Activated CD4-positive, alpha-beta T cell treated with anti-CD3 and anti-CD28 coated beads, Interleukin-2, Interleukin-4, amounts not matched to agents 100 ng/mL and 50 ng/mL, durations not matched to agents 16 hours and 8 hours (primary cell): ENCODE measurements around the gene PTPN12.
"Not testable (repeated sequence)": the region's sequence is repeated elsewhere in the genome, so short reads cannot be mapped to it uniquely, and the experiment has no call there.

ENCODE experiments used
- DNase-seq: peaks from one replicate; pipeline ENCODE4 v3.0.0-alpha.2; 2020; ENCODE audit warnings: low spot score

PTPN12 gene

DNA sequence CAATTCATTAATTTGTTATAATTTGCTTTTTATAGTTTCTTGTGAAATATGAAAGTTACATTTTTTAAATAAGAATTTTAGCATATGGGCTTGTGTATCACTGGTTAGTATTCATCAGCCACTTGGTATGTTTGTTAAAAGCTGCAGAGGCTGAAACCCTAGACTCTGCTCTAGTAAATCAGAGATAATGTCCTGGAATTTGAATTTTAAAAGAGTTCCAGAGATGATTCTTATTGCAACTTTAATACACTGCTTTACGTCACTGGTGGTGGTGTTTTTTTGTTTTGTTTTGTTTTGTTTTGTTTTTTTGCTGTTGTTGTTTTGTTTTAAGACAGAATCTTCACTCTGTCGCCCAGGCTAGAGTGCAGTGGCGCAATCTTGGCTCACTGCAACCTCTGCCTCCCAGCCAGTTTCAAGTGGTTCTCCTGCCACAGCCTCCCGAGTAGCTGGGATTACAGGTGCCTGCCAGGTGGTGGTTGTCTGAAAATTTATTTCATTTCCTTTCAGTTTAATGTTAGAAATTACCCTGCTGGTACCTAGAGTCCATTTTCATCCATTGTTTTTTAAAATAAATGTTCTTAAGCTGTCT, 43.8 kb downstream of the PTPN12 start:
- no peak for DNase-seq

DNA sequence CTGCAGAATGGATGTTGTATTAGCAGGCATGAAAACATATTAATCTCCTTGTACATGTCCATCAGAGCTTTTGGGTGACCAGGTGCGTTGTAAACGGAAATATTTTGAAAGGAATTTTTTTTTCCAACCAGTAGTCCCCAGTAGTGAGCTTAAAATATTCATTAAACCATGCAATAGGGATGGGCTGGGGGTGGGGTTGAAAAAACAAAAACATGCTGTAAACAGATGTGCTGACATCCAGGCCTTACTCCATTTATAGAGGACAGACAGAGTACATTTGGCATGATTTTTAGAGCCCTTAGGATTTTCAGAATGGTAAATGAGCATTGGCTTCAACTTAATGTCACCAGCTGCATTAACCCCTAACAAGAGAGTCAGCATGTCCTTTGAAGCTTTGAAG, 50.2 kb downstream of the PTPN12 start:
- no peak for DNase-seq

DNA sequence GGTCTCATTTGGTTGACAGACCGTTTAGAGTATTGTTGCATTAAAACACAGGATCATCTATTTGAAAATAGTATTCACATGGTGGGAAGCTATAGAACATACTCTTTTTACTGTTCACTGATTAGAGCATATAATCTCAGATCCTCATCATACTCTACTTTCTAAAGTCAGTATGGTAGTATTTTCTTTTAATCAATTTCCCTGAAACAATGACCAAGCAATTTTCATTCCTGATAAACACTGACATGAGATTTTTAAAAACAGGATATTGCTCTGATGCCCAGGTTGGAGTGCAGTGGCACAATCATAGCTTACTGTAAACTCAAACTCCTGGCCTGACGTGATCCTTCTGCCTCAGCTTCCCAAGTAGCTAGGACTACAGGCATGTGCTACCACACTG, 63.9 kb downstream of the PTPN12 start:
- no peak for DNase-seq

DNA sequence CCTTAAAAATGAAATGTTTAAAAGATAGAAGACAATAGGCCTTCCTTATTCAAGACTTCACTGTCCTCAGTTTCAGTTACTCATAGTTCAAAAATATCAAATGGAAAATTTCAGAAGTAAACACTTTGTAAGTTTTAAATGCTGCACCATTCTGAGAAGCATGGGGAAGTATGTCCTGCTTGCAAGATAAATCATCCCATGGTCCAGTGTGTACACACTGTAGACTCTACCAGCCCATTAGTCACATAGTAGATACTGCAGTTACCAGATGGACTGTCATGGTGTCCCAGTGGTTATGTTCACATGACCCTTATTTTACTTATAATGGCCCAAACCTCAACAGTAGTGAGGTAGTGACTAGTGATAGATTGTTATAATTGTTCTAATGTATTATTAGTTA, 69.5 kb downstream of the PTPN12 start:
- no peak for DNase-seq

DNA sequence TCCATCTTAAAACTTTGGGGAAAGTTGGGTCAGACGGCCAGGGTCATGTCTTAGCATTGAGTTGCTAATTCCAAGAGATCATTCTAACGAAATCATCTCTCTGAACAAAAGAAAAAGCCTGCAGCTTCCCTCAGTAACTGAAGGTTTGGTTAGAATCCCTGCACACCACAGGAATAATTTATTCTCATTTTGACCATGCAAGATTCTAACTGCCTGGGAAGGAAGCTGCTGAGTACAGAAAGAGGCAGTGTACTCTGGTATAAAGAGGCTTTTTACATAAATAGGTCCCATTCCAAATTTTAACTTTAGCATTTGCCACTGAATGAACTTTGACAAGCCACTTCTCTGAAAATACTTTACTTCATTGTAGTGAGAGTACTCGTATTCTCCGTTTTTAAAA, 82.2 kb downstream of the PTPN12 start:
- no peak for DNase-seq

DNA sequence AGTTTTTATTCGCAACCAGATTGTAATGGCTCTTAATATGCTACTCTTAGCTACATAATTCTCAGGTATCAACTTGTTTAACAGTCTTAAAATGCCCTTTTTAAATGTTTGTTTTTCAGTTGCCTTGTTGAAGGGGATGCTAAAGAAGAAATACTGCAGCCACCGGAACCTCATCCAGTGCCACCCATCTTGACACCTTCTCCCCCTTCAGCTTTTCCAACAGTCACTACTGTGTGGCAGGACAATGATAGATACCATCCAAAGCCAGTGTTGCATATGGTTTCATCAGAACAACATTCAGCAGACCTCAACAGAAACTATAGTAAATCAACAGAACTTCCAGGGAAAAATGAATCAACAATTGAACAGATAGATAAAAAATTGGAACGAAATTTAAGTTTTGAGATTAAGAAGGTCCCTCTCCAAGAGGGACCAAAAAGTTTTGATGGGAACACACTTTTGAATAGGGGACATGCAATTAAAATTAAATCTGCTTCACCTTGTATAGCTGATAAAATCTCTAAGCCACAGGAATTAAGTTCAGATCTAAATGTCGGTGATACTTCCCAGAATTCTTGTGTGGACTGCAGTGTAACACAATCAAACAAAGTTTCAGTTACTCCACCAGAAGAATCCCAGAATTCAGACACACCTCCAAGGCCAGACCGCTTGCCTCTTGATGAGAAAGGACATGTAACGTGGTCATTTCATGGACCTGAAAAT, 89.7 kb downstream of the PTPN12 start:
- DNase-seq, result no peak

DNA sequence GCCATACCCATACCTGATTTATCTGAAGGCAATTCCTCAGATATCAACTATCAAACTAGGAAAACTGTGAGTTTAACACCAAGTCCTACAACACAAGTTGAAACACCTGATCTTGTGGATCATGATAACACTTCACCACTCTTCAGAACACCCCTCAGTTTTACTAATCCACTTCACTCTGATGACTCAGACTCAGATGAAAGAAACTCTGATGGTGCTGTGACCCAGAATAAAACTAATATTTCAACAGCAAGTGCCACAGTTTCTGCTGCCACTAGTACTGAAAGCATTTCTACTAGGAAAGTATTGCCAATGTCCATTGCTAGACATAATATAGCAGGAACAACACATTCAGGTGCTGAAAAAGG, 90.2 kb downstream of the PTPN12 start:
- DNase-seq, result peak; percentile 26

DNA sequence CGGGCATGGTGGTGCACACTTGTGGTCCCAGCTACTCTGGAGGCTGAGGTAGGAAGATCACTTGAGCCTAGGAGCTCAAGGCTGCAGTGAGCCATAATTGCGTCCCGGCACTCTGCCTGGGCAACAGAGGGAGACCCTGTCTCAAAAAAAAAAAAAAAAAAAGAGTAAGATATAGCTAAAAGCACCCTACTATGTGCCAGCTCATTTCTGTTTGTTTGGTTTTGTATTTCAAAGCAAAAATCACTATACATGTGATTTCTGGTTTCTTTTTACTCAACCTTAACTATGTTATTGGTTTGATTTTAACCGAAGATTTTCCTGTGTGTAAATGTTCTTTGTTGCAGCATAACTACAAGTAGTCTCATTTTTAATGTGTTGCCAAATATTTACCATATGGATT, 92.7 kb downstream of the PTPN12 start:
- DNase-seq, result no peak

DNA sequence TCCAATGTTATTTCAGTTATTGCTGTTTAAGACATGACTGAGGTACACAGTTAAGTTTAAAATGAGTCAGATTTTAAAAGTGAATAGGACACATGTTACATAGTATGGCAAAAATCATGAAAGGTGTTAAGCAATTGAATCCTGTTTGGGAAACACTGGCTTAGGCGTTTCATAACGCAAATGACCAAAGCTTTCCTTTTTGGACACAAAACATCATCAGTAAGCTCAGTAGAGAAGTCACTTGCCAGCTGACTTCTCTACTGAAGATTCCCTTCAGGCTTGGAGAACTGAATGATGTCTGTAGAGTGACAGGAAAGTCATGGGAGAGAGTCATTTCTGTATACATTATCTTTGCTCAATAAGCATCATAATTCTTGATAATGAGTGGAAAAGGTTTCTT, 94.7 kb downstream of the PTPN12 start:
- no peak for DNase-seq

DNA sequence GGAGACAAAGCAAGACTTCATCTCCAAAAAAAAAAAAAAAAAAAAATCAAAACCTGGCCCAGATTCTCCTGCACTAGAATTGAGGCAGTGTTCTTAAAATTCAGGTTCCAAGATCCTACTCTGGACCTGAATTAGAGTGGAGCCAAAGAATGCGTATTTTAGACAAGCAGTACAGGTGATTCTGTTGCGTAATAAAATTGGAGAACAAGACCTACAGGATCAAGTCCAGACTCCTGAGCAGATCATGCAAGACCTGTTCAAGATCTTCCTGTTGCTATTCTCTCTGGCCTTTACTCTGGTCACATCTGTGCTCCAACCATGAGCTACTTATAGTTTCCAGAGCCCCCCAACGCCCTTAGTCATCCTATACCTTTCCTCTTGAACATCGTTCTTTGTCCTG, 107.7 kb downstream of the PTPN12 start:
- DNase-seq, result no peak

DNA sequence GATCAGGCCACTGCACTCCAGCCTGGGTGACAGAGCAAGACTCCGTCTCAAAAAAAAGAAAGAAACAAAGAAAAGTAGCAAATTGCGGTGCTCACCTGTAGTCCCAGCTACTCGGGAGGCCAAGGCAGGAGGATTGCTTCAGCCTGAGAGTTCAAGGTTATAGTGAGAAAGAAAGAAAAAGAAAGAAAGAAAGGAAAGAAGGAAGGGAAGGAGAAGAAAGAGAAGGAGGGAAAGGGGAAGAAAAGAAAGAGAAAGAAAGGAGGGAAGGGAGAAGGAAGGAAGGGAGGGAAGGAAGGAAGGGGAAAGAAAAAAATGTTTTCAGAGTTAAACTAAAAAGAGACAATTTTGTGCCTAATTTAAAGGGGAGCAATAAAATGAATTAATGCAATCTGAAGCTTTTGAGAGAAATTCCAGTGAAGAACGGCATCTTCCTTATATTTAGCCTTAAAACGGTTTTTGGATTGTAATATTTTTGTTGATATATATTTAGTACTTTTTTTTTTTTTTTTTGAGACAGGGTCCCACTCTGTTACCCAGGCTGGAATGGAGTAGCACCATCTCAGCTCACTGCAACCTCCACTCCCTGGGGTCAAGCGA, 111.7 kb downstream of the PTPN12 start:
- DNase-seq, result no peak

DNA sequence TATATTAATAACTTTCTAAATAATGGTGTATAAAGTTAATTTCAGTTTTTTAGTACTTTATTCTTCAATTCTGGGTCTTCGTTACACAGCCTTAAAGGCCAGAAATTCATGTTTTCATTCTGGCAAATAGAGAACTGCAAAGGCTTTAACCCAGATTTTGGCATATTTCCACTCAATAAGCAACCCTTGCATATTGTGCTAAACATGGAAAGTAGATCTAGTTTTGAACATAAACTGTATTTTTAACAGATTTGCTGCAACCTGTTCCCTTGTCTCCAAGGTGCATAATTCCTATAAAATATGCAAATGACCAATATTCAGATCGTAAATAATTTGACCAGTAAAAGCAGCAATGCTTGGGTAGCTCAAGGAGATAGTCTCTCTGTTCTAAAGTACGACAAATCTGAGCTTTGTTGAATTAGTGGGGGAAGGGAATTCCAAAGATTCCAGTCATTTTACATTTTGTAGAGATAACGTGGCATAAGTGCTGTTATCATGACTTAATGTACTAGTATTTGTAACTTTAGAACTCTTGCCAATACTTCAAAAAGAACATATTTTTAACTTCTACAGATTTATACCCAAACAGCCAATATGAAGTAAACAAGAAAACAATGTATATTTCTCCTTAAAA, 112.7 kb downstream of the PTPN12 start:
- no peak for DNase-seq

DNA sequence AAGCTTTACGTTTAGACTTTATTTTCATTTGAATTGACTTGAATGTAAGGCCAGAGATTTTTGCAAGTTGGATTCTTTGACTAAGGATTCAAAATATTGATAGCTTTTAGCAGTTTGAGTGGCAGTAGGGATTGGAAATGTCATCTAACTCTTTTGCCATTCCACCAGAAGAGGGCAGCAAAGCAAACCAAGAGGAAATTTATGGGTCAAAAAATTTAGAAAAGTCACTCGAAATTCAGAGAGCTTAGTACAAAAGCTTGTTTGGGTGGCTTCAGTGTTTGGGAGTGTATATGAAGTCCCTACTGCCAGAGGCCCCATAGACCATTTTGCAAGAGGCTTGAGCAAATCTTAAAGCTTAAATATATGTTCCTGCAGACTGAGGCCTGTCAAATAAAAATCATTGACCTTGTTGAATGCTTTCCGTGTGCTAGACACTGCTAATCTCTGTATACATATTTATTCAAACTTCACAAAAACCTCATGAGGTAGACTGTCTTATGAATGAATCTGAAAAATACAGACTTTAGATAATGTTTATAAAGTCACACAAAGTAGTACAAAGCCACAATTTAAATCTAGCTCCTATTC, 114.6 kb downstream of the PTPN12 start:
- DNase-seq, result peak; percentile 53

DNA sequence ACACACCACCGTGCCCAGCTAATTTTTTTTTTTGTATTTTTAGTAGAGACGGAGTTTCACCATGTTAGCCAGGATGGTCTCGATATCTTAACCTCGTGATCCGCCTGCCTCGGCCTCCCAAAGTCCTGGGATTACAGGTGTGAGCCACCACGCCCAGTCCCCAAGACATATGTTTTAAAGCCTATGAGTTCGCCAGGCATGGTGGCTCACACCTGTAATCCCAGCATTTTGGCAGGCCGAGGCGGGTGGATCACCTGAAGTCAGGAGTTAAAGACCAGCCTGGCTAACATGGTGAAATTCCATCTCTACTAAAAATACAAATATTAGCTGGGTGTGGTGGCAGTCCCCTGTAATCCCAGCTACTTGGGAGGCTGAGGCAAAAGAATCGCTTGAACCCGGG, 115.7 kb downstream of the PTPN12 start:
- DNase-seq, result not testable (repeated sequence)

DNA sequence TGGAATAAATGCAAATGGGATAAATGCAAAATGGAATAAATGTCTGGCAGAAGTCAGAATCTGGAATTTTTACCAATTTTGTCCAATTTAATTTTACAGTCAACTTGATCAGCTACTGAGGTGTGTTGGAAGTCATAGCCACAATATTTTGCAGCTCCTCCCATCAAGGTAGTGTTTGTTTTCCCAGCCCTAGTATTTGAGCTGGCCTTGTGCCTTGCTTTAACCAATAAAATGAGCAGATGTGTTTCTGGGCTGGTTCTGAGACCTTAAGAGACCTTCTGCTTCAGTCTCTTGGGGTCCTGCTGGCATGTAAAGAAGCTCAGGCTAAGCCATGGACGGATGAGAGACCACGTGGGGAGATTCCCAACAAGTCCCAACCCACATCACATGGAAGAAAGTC, 116.5 kb downstream of the PTPN12 start:
- no peak for DNase-seq

DNA sequence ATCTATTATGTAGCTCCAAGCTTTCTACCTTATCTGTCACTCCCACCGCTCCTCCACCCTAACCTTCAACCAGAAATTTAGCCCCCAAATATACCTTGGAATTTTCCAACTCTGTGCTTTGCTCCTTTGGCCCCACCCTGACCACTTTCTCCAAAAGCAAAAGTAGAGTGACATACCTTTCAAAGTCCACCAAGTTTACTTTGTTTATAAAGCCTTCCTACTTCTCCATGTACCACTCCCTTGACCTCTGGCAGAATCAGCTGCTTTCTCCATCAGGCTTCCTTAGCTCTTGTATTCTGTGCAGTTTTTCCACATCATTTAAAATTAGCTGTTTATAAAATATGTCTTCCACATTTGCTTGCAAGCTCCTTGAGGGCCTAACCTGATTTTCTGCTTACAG, 118.3 kb downstream of the PTPN12 start:
- DNase-seq, result no peak

DNA sequence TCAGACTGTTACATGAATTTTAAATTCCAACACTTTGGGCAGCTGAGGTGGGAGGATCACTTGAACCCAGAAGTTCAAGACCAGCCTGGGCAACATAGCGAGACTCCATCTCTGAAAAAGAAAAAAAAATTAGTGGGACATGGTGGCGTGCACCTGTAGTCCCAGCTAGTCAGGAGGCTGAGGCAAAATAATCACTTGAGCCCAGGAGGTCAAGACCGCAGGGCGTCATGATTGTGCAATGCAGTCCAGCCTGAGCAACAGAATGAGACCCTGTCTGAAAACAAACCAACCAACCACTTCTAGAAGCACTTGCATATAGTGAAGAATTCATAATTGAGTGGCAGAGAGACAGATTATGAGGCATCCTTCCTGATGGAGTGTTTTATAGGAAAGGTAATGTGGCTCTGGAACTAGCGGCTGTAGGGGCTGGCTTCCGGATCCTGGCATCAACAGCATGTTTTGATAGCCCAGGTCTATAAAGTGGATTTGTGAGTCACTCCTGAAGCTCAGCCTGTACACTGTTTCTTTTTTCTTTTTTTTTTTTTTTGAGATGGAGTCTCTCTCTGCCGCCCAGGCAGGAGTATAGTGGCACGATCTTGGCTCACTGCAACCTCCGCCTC, 118.9 kb downstream of the PTPN12 start:
- DNase-seq, result no peak

DNA sequence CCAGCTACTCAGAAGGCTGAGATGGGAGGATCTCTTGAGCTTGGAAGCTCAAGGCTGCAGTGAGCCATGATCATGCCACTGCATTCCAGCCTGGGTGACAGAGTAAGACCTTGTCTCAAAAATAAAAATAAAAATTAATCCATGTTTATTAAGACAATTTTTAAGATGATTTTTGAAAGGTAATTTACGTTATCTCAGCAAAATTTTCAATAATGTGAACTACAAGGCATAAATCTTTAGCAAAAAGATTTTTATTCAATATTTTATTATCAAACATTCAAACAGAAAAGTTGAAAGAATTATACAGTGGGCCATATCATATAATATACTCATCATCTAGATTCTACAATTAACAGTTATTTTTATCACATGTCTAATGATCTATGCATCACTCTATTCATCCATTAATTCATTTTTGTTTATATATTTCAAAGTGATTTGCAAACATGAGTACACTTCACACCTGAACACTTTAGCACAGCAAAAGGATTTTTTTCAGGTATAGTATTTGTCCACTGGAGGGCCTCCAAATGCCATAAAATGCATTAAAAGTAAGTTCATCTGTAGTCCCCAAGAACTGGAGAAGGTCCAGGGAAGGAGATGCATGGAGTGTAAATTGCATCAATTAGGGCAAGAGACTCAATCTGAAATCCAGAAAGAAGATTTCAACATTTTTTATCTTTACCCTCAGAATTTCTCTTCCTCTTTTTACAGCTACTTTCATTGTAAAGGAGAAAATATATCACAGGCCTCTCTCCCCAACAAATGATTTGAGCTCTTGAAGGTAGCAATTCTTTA, 120.5 kb downstream of the PTPN12 start:
- DNase-seq, result peak; percentile 46

DNA sequence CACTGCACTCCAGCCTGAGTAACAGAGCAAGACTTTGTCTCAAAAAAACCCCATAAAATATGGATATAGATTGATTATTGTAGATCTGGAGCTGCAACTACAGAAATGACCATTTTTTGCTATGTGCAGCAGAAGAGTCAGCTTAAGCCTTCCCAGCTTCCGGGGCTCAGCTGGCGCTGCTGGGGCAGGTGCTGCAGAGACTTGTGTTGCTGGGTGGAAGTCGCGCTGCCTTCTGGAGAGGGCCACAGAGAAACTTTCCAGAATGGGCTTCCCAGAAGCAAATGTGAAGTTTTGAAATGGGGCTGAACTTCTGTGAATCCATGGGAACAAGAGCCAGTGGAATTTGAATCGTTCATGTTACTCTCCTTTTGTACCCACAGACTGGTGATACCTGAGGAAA, 121.8 kb downstream of the PTPN12 start:
- DNase-seq, result no peak

DNA sequence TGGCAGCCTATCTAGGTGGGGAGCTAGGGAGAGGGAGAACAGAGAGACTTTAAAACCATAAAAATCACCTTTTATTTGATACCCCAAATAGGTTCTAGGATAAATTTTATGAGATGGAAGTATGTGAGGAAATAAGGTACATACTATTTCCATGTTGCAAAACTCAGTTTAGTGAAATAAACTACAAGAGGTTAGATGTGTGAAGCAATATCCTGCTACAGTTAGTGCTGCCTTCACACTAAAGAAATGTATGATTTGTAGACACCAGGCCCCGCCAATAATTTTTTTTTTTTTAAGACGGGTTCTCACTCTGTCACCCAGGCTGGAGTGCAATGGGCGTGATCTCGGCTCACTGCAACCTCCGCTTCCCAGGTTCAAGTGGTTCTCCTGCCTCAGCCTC, 124.7 kb downstream of the PTPN12 start:
- DNase-seq, result no peak

DNA sequence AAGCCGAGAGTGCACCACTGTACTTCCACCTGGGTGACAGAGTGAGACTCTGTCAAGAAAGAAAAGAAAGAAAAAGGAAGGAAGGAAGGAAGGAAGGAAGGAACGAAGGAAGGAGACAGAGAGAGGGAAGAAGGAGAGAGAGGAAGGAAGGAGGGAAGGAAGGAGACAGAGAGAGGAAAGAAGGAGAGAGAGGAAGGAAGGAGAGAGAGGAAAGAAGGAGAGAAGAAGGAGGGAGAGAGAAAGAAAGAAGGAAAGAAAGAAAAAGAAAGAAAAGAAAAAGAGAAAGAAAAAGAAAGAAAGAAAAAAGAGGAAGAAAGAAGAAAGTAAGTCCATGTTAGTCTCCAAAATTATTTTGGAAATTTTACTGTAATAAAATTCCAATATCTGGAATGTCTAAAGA, 125.8 kb downstream of the PTPN12 start:
- no peak for DNase-seq

DNA sequence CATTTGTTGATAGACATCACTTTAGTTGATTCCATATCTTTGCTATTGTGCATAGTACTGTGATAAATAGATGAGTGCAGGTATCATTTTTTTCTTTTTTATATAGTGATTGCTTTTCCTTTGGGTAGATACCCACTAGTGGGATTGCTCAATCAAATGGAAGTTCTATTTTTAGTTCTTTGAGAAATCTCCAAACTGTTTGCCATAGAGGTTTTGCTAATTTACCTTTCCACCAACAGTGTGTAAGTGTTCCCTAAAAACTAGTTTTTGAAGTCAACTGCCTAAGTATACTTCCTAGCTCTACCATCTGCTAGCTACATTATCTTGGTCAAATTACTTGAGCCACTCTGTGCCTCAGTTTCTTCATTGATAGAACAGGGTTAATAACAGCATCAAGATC, 127.6 kb downstream of the PTPN12 start:
- no peak for DNase-seq
